Measurements from ENCODE around the gene YEATS2. TPM values are rescaled to one million over a fixed set of nuclear protein-coding genes. Genes with fewer than 3 reads are reported as not detected.

YEATS2 gene
- total and polyA plus RNA-seq, 2 of the 4 experiments (the other 2 are of a cell fraction): 30.1 to 43.0 TPM

DNA sequence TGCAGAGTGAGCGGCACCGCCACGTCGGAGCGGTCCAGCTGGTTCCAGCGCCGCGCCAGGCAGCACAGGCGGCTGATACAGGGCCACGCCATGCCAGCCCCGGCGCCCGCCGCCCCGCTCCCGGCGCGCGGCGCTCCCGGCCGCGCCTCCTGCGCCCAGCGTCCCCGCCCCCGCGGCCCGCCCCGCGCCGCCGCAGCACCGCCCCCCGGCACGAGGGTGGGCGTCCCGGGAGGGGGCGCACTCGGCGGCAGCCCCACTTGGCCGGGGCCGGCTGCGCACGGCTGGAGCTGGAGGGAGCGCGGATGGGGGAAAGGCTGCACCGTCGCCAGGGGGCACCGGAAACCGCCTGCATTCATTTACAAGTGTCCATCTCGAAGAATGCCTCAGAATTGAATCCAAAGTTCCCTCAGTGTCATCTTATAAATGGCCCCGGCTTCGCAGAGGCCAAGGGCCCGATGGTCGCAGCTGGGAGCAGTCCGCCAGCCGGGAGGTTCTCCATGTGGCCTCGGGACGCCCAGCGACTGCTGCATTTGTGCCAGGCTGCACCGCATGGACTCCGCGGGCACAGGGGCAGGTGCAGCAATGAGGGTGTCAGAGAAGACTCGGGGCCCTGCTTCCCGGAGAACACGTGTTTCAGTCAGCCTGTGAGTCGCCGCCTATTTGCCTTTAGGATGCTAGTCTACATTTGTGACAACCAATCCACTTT is 128.0 kb downstream of the YEATS2 start, which contains the start of gene MAP6D1:
MAP6D1 (minus strand) TSS at position 122 of the 706 bp plus-strand sequence; CDS start at position 92, 30 bp downstream.
- Histone ChIP-seq H2AFZ (replicated peaks; ENCODE audit: low read length, poor library complexity) (peak within 1 kb of the TSS; percentile 89), H2BK120ac (ENCODE audit: low read depth, low read length) (no peak within 1 kb of the TSS), H2AK9ac (replicated peaks; ENCODE audit: low read depth, low read length, poor library complexity) (peak within 1 kb of the TSS; percentile 82), H3K9me1 (ENCODE audit: insufficient read depth, low read length) (no peaks in the 10 kb centered on the region), H3K79me1 (ENCODE audit: low read depth in 1 of 2, low read length in 2 of 2) (peaks cover 0 to 3% of the 10 kb centered on the region in 2 experiments; a peak in 1 of 4 replicates), H3K27ac (ENCODE audit: insufficient read depth, low read length) (no peak within 1 kb of the TSS; the same call in 1 of the 2 replicates), H2BK20ac (ENCODE audit: low read depth, low read length) (no peak within 1 kb of the TSS), H3K36me3 (ENCODE audit: control insufficient read depth, insufficient read depth, low read length) (peaks cover 19% of the 10 kb centered on the region), H2BK15ac (ENCODE audit: low read depth, low read length) (no peak within 1 kb of the TSS), H3K27me3 (ENCODE audit: control insufficient read depth, insufficient read depth, low read length) (no peaks in the 10 kb centered on the region), H3K18ac (ENCODE audit: low read depth, low read length) (no peak within 1 kb of the TSS), H3K9ac (ENCODE audit: low read depth, low read length) (peak within 1 kb of the TSS; percentile 35), H3K4me1 (ENCODE audit: control insufficient read depth, insufficient read depth, low read length) (no peaks in the 10 kb centered on the region), H4K20me1 (ENCODE audit: insufficient read depth, low read length) (peaks cover 10% of the 10 kb centered on the region), H3K4me3 (ENCODE audit: insufficient read depth, low read depth, low read length) (peak within 1 kb of the TSS; percentile 68), H3K56ac (ENCODE audit: extremely low read depth, insufficient read depth, low read length) (no peak within 1 kb of the TSS), H3K9me3 (ENCODE audit: control insufficient read depth, insufficient read depth, low read length) (no peaks in the 10 kb centered on the region), H4K8ac (ENCODE audit: low read depth in 2 of 2, low read length in 2 of 2) (peak within 1 kb of the TSS in 1 of 2 experiments; percentile 42; a peak in 1 of 4 replicates), H2AK5ac (ENCODE audit: low read depth, low read length) (peak within 1 kb of the TSS; percentile 26; the same call in 1 of the 2 replicates), H3K4me2 (ENCODE audit: low read depth, low read length) (peak within 1 kb of the TSS; percentile 69), H4K5ac (ENCODE audit: low read depth, low read length) (no peak within 1 kb of the TSS), H2BK5ac (ENCODE audit: low read depth, low read length, poor library complexity, severe bottlenecking) (no peak within 1 kb of the TSS), H3K23ac (ENCODE audit: low read depth, low read length) (no peak within 1 kb of the TSS), H3K14ac (replicated peaks; ENCODE audit: low read depth, low read length) (no peak within 1 kb of the TSS), H4K91ac (ENCODE audit: insufficient read depth, low read depth, low read length) (no peak within 1 kb of the TSS), H3K4ac (ENCODE audit: low read depth, low read length) (peak within 1 kb of the TSS; percentile 15; the same call in 1 of the 2 replicates)
- CTCF ChIA-PET: interaction anchor here (0.7 to 1.9 kb wide), 4 partner anchors 10 to 59 kb away, joined by 3 to 5 read pairs (median 4); partner anchors contain the start of gene PARL
- peak; percentile 87 for ATAC-seq (ENCODE audit: low read depth)
- DNase-seq: peak; percentile 46
- POLR2A ChIA-PET (ENCODE audit: unreplicated experiment): interaction anchor here (0.5 kb wide), 1 partner anchor 537 kb away, joined by 7 read pairs; no protein-coding TSS in a partner anchor
- no TSS peak for BruUV-seq (replicated peaks)
- 6% methylated on average over 17 of the region's 69 CpGs; no CpG with 5 or more reads in 1 of the 2 experiments for WGBS, 2 experiments (ENCODE audit: extremely low coverage in 2 of 2, insufficient read length in 1 of 2)
- intact Hi-C loops (cut with micrococcal nuclease) (loop anchor here (1.0 kb wide), 1 partner anchor 59 kb away; the partner anchor contains the start of gene PARL), dilution Hi-C loops (cut with HindIII; ENCODE audit: low sequenced_read_pairs, unreplicated experiment) (no loop called here), in situ Hi-C loops (cut with MboI; ENCODE audit: low sequenced_read_pairs) (no loop called here)
- TF ChIP-seq, protein P1, sequence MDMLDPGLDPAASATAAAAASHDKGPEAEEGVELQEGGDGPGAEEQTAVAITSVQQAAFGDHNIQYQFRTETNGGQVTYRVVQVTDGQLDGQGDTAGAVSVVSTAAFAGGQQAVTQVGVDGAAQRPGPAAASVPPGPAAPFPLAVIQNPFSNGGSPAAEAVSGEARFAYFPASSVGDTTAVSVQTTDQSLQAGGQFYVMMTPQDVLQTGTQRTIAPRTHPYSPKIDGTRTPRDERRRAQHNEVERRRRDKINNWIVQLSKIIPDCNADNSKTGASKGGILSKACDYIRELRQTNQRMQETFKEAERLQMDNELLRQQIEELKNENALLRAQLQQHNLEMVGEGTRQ (IDR thresholded peaks at IDR 0.05; ENCODE audit: low read depth, low read length): no peak
- TF ChIP-seq RFX5 (IDR thresholded peaks at IDR 0.05; ENCODE audit: low read depth, low read length): no peak
- no peak for TF ChIP-seq POLR2A (IDR thresholded peaks at IDR 0.05; ENCODE audit: low read depth, low read length)
- 0 out of 2 replicates have a peak, but pooled peaks have one; percentile 23 for TF ChIP-seq MXI1 (IDR thresholded peaks at IDR 0.05; ENCODE audit: borderline replicate concordance, low read depth, low read length)
- peak; percentile 42; the same call in 1 of the 2 replicates for TF ChIP-seq RAD21 (IDR thresholded peaks at IDR 0.05; ENCODE audit: low read length)
- TF ChIP-seq MAZ (IDR thresholded peaks at IDR 0.05; ENCODE audit: borderline replicate concordance, low read depth, low read length): no peak
- no peak for TF ChIP-seq NFE2L2 (IDR thresholded peaks at IDR 0.05; ENCODE audit: low read depth, low read length)
- peak; percentile 42; the same call in 1 of the 2 replicates for TF ChIP-seq BHLHE40 (IDR thresholded peaks at IDR 0.05; ENCODE audit: low read depth, low read length)
- TF ChIP-seq, protein P2, sequence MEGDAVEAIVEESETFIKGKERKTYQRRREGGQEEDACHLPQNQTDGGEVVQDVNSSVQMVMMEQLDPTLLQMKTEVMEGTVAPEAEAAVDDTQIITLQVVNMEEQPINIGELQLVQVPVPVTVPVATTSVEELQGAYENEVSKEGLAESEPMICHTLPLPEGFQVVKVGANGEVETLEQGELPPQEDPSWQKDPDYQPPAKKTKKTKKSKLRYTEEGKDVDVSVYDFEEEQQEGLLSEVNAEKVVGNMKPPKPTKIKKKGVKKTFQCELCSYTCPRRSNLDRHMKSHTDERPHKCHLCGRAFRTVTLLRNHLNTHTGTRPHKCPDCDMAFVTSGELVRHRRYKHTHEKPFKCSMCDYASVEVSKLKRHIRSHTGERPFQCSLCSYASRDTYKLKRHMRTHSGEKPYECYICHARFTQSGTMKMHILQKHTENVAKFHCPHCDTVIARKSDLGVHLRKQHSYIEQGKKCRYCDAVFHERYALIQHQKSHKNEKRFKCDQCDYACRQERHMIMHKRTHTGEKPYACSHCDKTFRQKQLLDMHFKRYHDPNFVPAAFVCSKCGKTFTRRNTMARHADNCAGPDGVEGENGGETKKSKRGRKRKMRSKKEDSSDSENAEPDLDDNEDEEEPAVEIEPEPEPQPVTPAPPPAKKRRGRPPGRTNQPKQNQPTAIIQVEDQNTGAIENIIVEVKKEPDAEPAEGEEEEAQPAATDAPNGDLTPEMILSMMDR (conservative IDR thresholded peaks at IDR 0.05; ENCODE audit: low read depth, low read length): peak; percentile 47
- TF ChIP-seq CEBPB (IDR thresholded peaks at IDR 0.05; ENCODE audit: low read depth, low read length): no peak
- TF ChIP-seq CHD1 (IDR thresholded peaks at IDR 0.05; ENCODE audit: low read depth, low read length): no peak
- TF ChIP-seq, protein P3, sequence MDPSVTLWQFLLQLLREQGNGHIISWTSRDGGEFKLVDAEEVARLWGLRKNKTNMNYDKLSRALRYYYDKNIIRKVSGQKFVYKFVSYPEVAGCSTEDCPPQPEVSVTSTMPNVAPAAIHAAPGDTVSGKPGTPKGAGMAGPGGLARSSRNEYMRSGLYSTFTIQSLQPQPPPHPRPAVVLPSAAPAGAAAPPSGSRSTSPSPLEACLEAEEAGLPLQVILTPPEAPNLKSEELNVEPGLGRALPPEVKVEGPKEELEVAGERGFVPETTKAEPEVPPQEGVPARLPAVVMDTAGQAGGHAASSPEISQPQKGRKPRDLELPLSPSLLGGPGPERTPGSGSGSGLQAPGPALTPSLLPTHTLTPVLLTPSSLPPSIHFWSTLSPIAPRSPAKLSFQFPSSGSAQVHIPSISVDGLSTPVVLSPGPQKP (IDR thresholded peaks at IDR 0.05; ENCODE audit: borderline replicate concordance, low read depth, low read length): no peak
- TF ChIP-seq SMC3 (IDR thresholded peaks at IDR 0.05; ENCODE audit: low read depth, low read length): peak; percentile 41
- no peak for TF ChIP-seq RCOR1 (IDR thresholded peaks at IDR 0.05; ENCODE audit: insufficient replicate concordance, low read length)

Data from IMR-90 (cell line).